GM12874 (cell line): ENCODE data around the gene NFKBIL1.
A peak's percentile ranks its signal among the peaks of the same experiment; 100 is the strongest.

ENCODE experiments used
- CTCF ChIP-seq: IDR thresholded peaks from 2 replicates; pipeline ENCODE4 v1.5.1; 2011; ENCODE audit warnings: low read depth, mild to moderate bottlenecking, control low read depth, low read length, moderate library complexity; ENCODE audit not compliant: insufficient read depth

NFKBIL1 gene

GRCh38 chr6:31581434-31582229 is 34.2 kb downstream of the NFKBIL1 start:
- no peak for TF ChIP-seq CTCF

GRCh38 chr6:31582230-31582643 is 34.8 kb downstream of the NFKBIL1 start, which contains the start of gene LTB:
Gene LTB (minus strand): TSS chr6:31582424. CDS start chr6:31582417, 7 bp downstream.
- TF ChIP-seq CTCF, result no peak

GRCh38 chr6:31585491-31585890 is 38.1 kb downstream of the NFKBIL1 start:
- peak; percentile 74 for TF ChIP-seq CTCF

- no peak for TF ChIP-seq CTCF
Observed at GRCh38 chr6:31586008-31586407, 38.6 kb downstream of the NFKBIL1 start, which contains the start of gene LST1. Gene LST1 (plus strand): TSS chr6:31586277. CDS start chr6:31587300, 1,023 bp downstream.

DNA sequence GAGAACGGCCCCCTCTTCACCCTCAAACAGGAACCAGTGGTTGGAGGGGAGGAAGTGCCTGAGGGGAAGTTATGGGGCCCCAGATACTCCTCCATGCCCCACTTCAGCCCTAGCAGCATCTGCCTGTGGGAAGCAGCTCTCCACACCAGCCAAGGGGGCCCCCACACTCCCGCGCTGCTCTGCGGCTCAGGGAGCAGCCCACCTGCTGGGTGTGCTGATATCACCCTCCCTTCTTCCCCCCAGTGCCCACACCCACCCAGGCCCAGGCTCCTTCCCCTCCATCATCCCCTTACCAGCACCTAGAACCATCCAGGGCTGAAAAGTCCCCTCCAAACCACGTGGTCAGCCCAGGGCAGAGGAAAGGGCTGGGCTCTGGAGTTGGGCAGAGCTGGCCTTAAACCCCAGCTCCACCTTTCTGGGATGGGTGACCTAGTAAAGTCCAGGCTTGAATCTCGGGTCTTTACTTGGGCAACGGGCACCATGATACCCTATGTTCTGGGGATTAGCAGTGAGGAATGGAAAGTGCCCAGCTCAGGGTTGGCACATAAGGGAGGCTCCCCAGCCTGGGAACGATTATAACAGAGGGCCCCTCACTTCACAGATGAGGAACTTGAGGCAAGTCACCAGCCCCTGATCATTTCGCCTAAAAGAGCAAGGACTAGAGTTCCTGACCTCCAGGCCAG is 39.3 kb downstream of the NFKBIL1 start:
- TF ChIP-seq CTCF, result no peak

DNA sequence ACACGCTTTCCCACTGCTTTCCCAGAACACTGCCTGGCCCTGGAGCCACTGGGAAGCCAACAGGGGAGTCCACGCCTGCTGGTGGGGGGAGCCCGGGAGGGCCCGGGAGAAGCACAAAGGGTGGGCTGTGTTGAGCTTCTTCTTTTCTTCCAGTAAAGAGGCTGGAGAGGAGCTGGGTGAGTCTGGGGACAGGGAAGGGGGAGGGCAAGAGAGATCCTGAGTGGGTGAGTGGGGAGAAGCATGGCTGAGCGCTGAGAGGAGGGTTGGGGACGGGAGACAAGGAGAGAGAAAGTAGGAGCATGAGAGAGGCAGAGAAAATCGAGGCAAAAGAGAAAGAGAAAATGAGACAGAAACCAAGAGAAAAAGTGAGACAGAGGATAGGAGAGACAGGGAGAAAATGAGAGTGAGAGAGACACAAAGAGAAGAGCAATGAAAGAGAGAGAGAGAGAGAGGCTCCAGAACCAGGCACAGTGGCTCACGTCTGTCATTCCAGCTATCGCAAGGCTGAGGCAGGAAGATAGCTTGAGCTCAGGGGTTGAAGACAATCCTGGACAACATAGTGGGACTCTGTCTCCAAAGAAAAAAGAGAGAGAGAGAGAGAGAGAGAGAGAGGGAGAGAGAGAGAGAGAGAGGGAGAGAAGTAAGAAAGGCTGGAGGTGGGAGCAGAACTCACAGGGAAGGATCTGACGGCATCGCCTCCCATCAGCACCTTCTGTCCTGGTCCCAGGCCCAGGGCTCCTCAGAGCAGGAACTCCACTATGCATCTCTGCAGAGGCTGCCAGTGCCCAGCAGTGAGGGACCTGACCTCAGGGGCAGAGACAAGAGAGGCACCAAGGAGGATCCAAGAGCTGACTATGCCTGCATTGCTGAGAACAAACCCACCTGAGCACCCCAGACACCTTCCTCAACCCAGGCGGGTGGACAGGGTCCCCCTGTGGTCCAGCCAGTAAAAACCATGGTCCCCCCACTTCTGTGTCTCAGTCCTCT is 40.7 kb downstream of the NFKBIL1 start:
- TF ChIP-seq CTCF, result no peak
